HepG2 (cell line): Measurements from ENCODE around the gene RAP1A. TPM values are rescaled to one million over a fixed set of nuclear protein-coding genes. Genes with fewer than 3 reads are reported as not detected.
A peak's percentile ranks its signal among the peaks of the same experiment; 100 is the strongest.

Experiments
- AHDC1 ChIP-seq: sonication (generic); formaldehyde crosslinking; IDR thresholded peaks from 2 replicates; pipeline ENCODE4 v1.5.1; 2020; ENCODE audit warnings: mild to moderate bottlenecking, missing genetic modification reagents, borderline replicate concordance
- ATF1 ChIP-seq: IDR thresholded peaks from 2 replicates; pipeline ENCODE4 v1.6.1; 2016; ENCODE audit warnings: mild to moderate bottlenecking, control low read depth
- BORCS8-MEF2B ChIP-seq: sonication (generic); formaldehyde crosslinking; IDR thresholded peaks from 2 replicates; pipeline ENCODE4 v1.8.0; 2022; ENCODE audit warnings: mild to moderate bottlenecking, missing genetic modification reagents
- BRD4 ChIP-seq: sonication (generic); formaldehyde crosslinking; IDR thresholded peaks from 2 replicates; pipeline ENCODE4 v1.4.0; 2020; ENCODE audit warnings: missing genetic modification reagents
- CBX5 ChIP-seq: sonication (generic); formaldehyde crosslinking; IDR thresholded peaks from 2 replicates; pipeline ENCODE4 v1.4.0; 2020; ENCODE audit warnings: missing genetic modification reagents, borderline replicate concordance
- DNMT1 ChIP-seq: sonication (generic); formaldehyde crosslinking; IDR thresholded peaks from 2 replicates; pipeline ENCODE4 v1.5.1; 2020; ENCODE audit warnings: mild to moderate bottlenecking, missing genetic modification reagents
- FOXC1 ChIP-seq: sonication (generic); formaldehyde crosslinking; IDR thresholded peaks from 2 replicates; pipeline ENCODE4 v1.8.0; 2022; ENCODE audit warnings: mild to moderate bottlenecking, missing genetic modification reagents, borderline replicate concordance
- GTF3A ChIP-seq: sonication (generic); formaldehyde crosslinking; conservative IDR thresholded peaks from 2 replicates; pipeline ENCODE4 v1.4.0; 2020; ENCODE audit warnings: mild to moderate bottlenecking, missing genetic modification reagents
- KAT2B ChIP-seq: fragments of 150-350 bp; IDR thresholded peaks from 2 replicates; pipeline ENCODE4 v1.6.1; 2014; ENCODE audit warnings: low read depth, low read length, borderline replicate concordance
- KLF11 ChIP-seq: IDR thresholded peaks from 2 replicates; pipeline ENCODE4 v1.6.1; 2016; ENCODE audit warnings: missing compliant biosample characterization
- NFKB2 ChIP-seq: sonication (generic); formaldehyde crosslinking; IDR thresholded peaks from 2 replicates; pipeline ENCODE4 v1.4.0; 2020; ENCODE audit warnings: missing genetic modification reagents, borderline replicate concordance
- NFKBIZ ChIP-seq: IDR thresholded peaks from 2 replicates; pipeline ENCODE4 v1.6.1; 2018; ENCODE audit warnings: missing genetic modification reagents, missing compliant biosample characterization
- NFYB ChIP-seq: sonication (generic); formaldehyde crosslinking; IDR thresholded peaks from 2 replicates; pipeline ENCODE4 v1.4.0; 2020; ENCODE audit warnings: missing genetic modification reagents
- RNF2 ChIP-seq: fragments of 450-650 bp; conservative IDR thresholded peaks from 2 replicates; pipeline ENCODE4 v1.6.1; 2016; ENCODE audit warnings: low read depth
- RORA ChIP-seq: sonication (generic); formaldehyde crosslinking; IDR thresholded peaks from 2 replicates; pipeline ENCODE4 v1.5.0; 2020; ENCODE audit warnings: mild to moderate bottlenecking, missing genetic modification reagents, moderate library complexity
- ZFY ChIP-seq: sonication (generic); formaldehyde crosslinking; IDR thresholded peaks from 2 replicates; pipeline ENCODE4 v1.4.0; 2020; ENCODE audit warnings: missing genetic modification reagents
- ZGPAT ChIP-seq: IDR thresholded peaks from 2 replicates; pipeline ENCODE4 v1.6.1; 2016; ENCODE audit warnings: mild to moderate bottlenecking
- ZNF224 ChIP-seq: sonication (generic); formaldehyde crosslinking; IDR thresholded peaks from 2 replicates; pipeline ENCODE4 v1.5.0; 2020; ENCODE audit warnings: mild to moderate bottlenecking, missing genetic modification reagents
- ZNF230 ChIP-seq: sonication (generic); formaldehyde crosslinking; IDR thresholded peaks from 2 replicates; pipeline ENCODE4 v1.4.0; 2020; ENCODE audit warnings: mild to moderate bottlenecking, missing genetic modification reagents
- ZNF3 ChIP-seq: IDR thresholded peaks from 2 replicates; pipeline ENCODE4 v1.7.0; 2017; ENCODE audit warnings: inconsistent platforms
- ZNF724P ChIP-seq: sonication (generic); formaldehyde crosslinking; IDR thresholded peaks from 2 replicates; pipeline ENCODE4 v1.8.0; 2022; ENCODE audit warnings: missing genetic modification reagents, borderline replicate concordance
- ZNF768 ChIP-seq: sonication (generic); formaldehyde crosslinking; IDR thresholded peaks from 2 replicates; pipeline ENCODE4 v1.4.0; 2020; ENCODE audit warnings: missing genetic modification reagents
- ZNF800 ChIP-seq: sonication (generic); formaldehyde crosslinking; IDR thresholded peaks from 2 replicates; pipeline ENCODE4 v1.4.0; 2020; ENCODE audit warnings: missing genetic modification reagents
- polyA plus RNA-seq, 8 experiments: library from polyadenylated mRNA; depleted of rRNA in 3 of 8; stranded (reverse) in 7 of 8; unstranded in 1 of 8; fragments of >200 nt; fragmentation: Illumina TruSeq in 4 of 8; extraction: Trizol in 4 of 8; gene quantifications; 2 replicates each; pipeline versions ENCODE4 v1.2.1 to v1.2.3, GENCODE V29; 2011 to 2016; ENCODE audit warnings: low read depth in 4 of 8, missing spikeins in 1 of 8, mixed read lengths in 1 of 8; ENCODE audit not compliant: insufficient read depth in 1 of 8
- total RNA-seq, 5 experiments: library from RNA; depleted of rRNA; stranded (reverse); fragments of >200 nt; fragmentation: Illumina TruSeq; extraction: Trizol; gene quantifications; 2 replicates each; pipeline ENCODE4 v1.2.3, GENCODE V29; 2016; ENCODE audit warnings: low read depth in 1 of 5

Gene RAP1A
- total and polyA plus RNA-seq, 2 of the 13 experiments (the other 11 are each of a cell fraction or from before 2014, with no cell fraction given): 19.0 to 20.7 TPM

GRCh38 chr1:111619635-111620440, at the start of gene RAP1A (continued):
- TF ChIP-seq ZNF724P (CRISPR knock-in tag) (no peak), GTF3A (no peak), ZNF3 (no peak), BORCS8-MEF2B (CRISPR knock-in tag) (peak; percentile 18; the same call in 1 of the 2 replicates), CBX5 (CRISPR knock-in tag) (no peak), BRD4 (0 out of 2 replicates have a peak, but pooled peaks have one; percentile 8), ZFY (CRISPR knock-in tag) (peak; percentile 73), FOXC1 (CRISPR knock-in tag) (peak; percentile 23; the same call in 1 of the 2 replicates), ATF1 (CRISPR knock-in tag) (no peak), NFKBIZ (CRISPR knock-in tag) (no peak), ZGPAT (CRISPR knock-in tag) (0 out of 2 replicates have a peak, but pooled peaks have one; percentile 13), ZNF768 (CRISPR knock-in tag) (peak; percentile 35; the same call in 1 of the 2 replicates), DNMT1 (CRISPR knock-in tag) (no peak), KLF11 (CRISPR knock-in tag) (no peak), RORA (CRISPR knock-in tag) (no peak), AHDC1 (CRISPR knock-in tag) (no peak), ZNF224 (no peak), KAT2B (no peak), RNF2 (no peak), ZNF800 (no peak), ZNF230 (no peak), NFYB (CRISPR knock-in tag) (no peak), NFKB2 (CRISPR knock-in tag) (no peak; the same call in 1 of the 2 replicates)
